Activated T-helper 17 cell treated with anti-CD3 and anti-CD28 coated beads, Interleukin-2, amount 50 U/mL, for 72 hours (primary cell): Measurements from ENCODE around the gene AAMDC. TPM values are rescaled to one million over a fixed set of nuclear protein-coding genes. Genes with fewer than 3 reads are reported as not detected.

Experiments
- total RNA-seq, 2 donors: library from RNA; stranded (reverse); gene quantifications; one replicate each; pipeline ENCODE4 v1.2.3, GENCODE V29; 2022

AAMDC gene
- total RNA-seq, 2 donors from 2014 or later = 7.4 to 7.7 TPM

Other genes with a start within 250 kb of the AAMDC start
- gene AQP11, start 231.2 kb upstream of the AAMDC start, total RNA-seq = under 1 TPM; 0.48 to 0.98 TPM
- gene CLNS1A, start 183.3 kb upstream of the AAMDC start, total RNA-seq = 100 to 1,000 TPM; 142 to 160 TPM
- 10 to 100 TPM; 46.2 to 68.7 TPM for gene RSF1, start 422 bp upstream of the AAMDC start, total RNA-seq
- gene INTS4, start 173.5 kb downstream of the AAMDC start, total RNA-seq = 10 to 100 TPM; 63.5 to 73.5 TPM
- gene KCTD14, start 202.1 kb downstream of the AAMDC start, total RNA-seq = under 1 TPM in 1 of 2 donors, not detected in 1; 0.21 TPM
- gene THRSP, start 242.7 kb downstream of the AAMDC start, total RNA-seq = not detected